ENCODE results near the gene HOXA4.

Gene HOXA4

GRCh38 chr7:27088002-27088922 is 42.3 kb downstream of the HOXA4 start:
- in situ Hi-C loops (cut with HindIII; ENCODE audit: low pct_ligation_motif_present, low sequenced_read_pairs) = no loop called here

GRCh38 chr7:27083646-27084045 is 46.9 kb downstream of the HOXA4 start:
- Histone ChIP-seq H3K27ac (no peak overlapping the region), H3K4me3 (ENCODE audit: low read depth, low read length) (no peak overlapping the region), H3K36me3 (replicated peaks) (no peaks in the 10 kb centered on the region), H3K27me3 (replicated peaks) (peaks cover 14% of the 10 kb centered on the region)
- no peak for TF ChIP-seq CTCF (IDR thresholded peaks at IDR 0.05; ENCODE audit: low read depth, low read length, missing control alignments)
- no peak for DNase-seq
- in situ Hi-C loops (cut with HindIII; ENCODE audit: low pct_ligation_motif_present, low sequenced_read_pairs) = no loop called here

More at GRCh38 chr7:27088002-27088922, 42.3 kb downstream of the HOXA4 start:
- no peaks in the 10 kb centered on the region for H3K36me3 ChIP-seq (replicated peaks)
- DNase-seq = no peak
- no peak overlapping the region for H3K27ac ChIP-seq
- no peak overlapping the region for H3K4me3 ChIP-seq (ENCODE audit: low read depth, low read length)
- H3K27me3 ChIP-seq (replicated peaks) = peaks cover 52% of the 10 kb centered on the region
- TF ChIP-seq CTCF (IDR thresholded peaks at IDR 0.05; ENCODE audit: low read depth, low read length, missing control alignments) = no peak

GRCh38 chr7:27082171-27082570 is 48.4 kb downstream of the HOXA4 start:
- TF ChIP-seq CTCF (IDR thresholded peaks at IDR 0.05; ENCODE audit: low read depth, low read length, missing control alignments) = no peak
- Histone ChIP-seq H3K27me3 (replicated peaks) (peaks cover under 1% of the 10 kb centered on the region), H3K36me3 (replicated peaks) (no peaks in the 10 kb centered on the region), H3K27ac (no peak overlapping the region), H3K4me3 (ENCODE audit: low read depth, low read length) (no peak overlapping the region)
- in situ Hi-C loops (cut with HindIII; ENCODE audit: low pct_ligation_motif_present, low sequenced_read_pairs) = no loop called here
- no peak for DNase-seq

- in situ Hi-C loops (cut with HindIII; ENCODE audit: low pct_ligation_motif_present, low sequenced_read_pairs) = no loop called here
- H3K27me3 ChIP-seq (replicated peaks) = no peaks in the 10 kb centered on the region
Observed at GRCh38 chr7:27080844-27081436, 49.6 kb downstream of the HOXA4 start.

GRCh38 chr7:27079234-27079975 is 51.2 kb downstream of the HOXA4 start:
- no peaks in the 10 kb centered on the region for H3K27me3 ChIP-seq (replicated peaks)
- in situ Hi-C loops (cut with HindIII; ENCODE audit: low pct_ligation_motif_present, low sequenced_read_pairs) = no loop called here
- no peaks in the 10 kb centered on the region for H3K36me3 ChIP-seq (replicated peaks)
- no peak overlapping the region for H3K27ac ChIP-seq
- no peak overlapping the region for H3K4me3 ChIP-seq (ENCODE audit: low read depth, low read length)
- DNase-seq = no peak
- TF ChIP-seq CTCF (IDR thresholded peaks at IDR 0.05; ENCODE audit: low read depth, low read length, missing control alignments) = no peak

More at GRCh38 chr7:27080844-27081436, 49.6 kb downstream of the HOXA4 start:
- H3K27ac ChIP-seq = no peak overlapping the region
- DNase-seq = no peak
- H3K4me3 ChIP-seq (ENCODE audit: low read depth, low read length) = no peak overlapping the region
- TF ChIP-seq CTCF (IDR thresholded peaks at IDR 0.05; ENCODE audit: low read depth, low read length, missing control alignments) = no peak
- no peaks in the 10 kb centered on the region for H3K36me3 ChIP-seq (replicated peaks)
